Neural cell (in vitro differentiated cells): Measurements from ENCODE around the gene SGSM1. TPM values are rescaled to one million over a fixed set of nuclear protein-coding genes. Genes with fewer than 3 reads are reported as not detected.

ENCODE experiments used
- H2AFZ ChIP-seq: fragments of 200-600, 300-800 bp; sonication (generic), shearing (Covaris generic); 2 replicates; pipeline ENCODE4 v1.6.0; 2014; ENCODE audit warnings: low read depth, mild to moderate bottlenecking, antibody characterized with exemption, low read length, moderate library complexity
- H3F3A ChIP-seq: fragments of 200-600 bp; shearing (Covaris generic); 2 replicates; pipeline ENCODE4 v1.6.1; 2016; ENCODE audit warnings: mild to moderate bottlenecking, moderate library complexity, mixed read lengths, antibody characterized with exemption, low read length; ENCODE audit not compliant: insufficient read depth, poor library complexity, severe bottlenecking
- H3K27ac ChIP-seq: fragments of 200-600, 300-800 bp; sonication (generic), shearing (Covaris generic); 2 replicates; pipeline ENCODE4 v1.5.1; 2014; ENCODE audit warnings: mild to moderate bottlenecking, low read length, moderate library complexity
- H3K27me3 ChIP-seq: fragments of 300-800, 200-600 bp; sonication (generic), shearing (Covaris generic); 2 replicates; pipeline ENCODE4 v1.6.0; 2014; ENCODE audit warnings: mild to moderate bottlenecking, low read depth, low read length, moderate library complexity; ENCODE audit not compliant: insufficient read depth
- H3K36me3 ChIP-seq: fragments of 300-800, 200-600 bp; sonication (generic), shearing (Covaris generic); 2 replicates; pipeline ENCODE4 v1.5.1; 2014; ENCODE audit warnings: mild to moderate bottlenecking, antibody characterized with exemption, low read length, moderate library complexity; ENCODE audit not compliant: insufficient read depth
- H3K4me2 ChIP-seq: fragments of 300-800, 200-600 bp; sonication (generic), shearing (Covaris generic); 2 replicates; pipeline ENCODE4 v1.6.0; 2014; ENCODE audit warnings: mild to moderate bottlenecking, low read length
- H3K4me3 ChIP-seq: fragments of 300-800, 200-600 bp; sonication (generic), shearing (Covaris generic); 2 replicates; pipeline ENCODE4 v1.5.1; 2014; ENCODE audit warnings: mild to moderate bottlenecking, low read length, moderate library complexity
- H3K79me2 ChIP-seq: fragments of 200-600 bp; shearing (Covaris generic); replicated peaks from 2 replicates; pipeline ENCODE4 v1.6.0; 2014; ENCODE audit warnings: mild to moderate bottlenecking, low read length, moderate library complexity; ENCODE audit not compliant: insufficient read depth
- H3K9ac ChIP-seq: fragments of 300-800, 200-600 bp; sonication (generic), shearing (Covaris generic); 2 replicates; pipeline ENCODE4 v1.6.1; 2016; ENCODE audit warnings: mild to moderate bottlenecking, low read length, mixed read lengths
- H3K9me2 ChIP-seq: fragments of 200-600 bp; shearing (Covaris generic); 2 replicates; pipeline ENCODE4 v1.6.1; 2016; ENCODE audit warnings: mild to moderate bottlenecking, low read length, mixed read lengths; ENCODE audit not compliant: insufficient read depth
- H3K9me3 ChIP-seq: fragments of 200-600, 300-800 bp; sonication (generic), shearing (Covaris generic); 2 replicates; pipeline ENCODE4 v1.6.1; 2016; ENCODE audit warnings: mild to moderate bottlenecking, mixed run types, low read length, moderate library complexity, mixed read lengths
- H4K20me1 ChIP-seq: fragments of 200-600 bp; shearing (Covaris generic); 2 replicates; pipeline ENCODE4 v1.6.1; 2016; ENCODE audit warnings: mild to moderate bottlenecking, mixed run types; ENCODE audit not compliant: insufficient read depth
- CTCF ChIP-seq: fragments of 450-650 bp; IDR thresholded peaks from 2 replicates; pipeline ENCODE4 v1.5.1; 2014; ENCODE audit warnings: antibody characterized with exemption, mild to moderate bottlenecking, moderate library complexity; ENCODE audit not compliant: poor library complexity, severe bottlenecking
- EP300 ChIP-seq: fragments of 450-650 bp; conservative IDR thresholded peaks from 2 replicates; pipeline ENCODE4 v1.6.1; 2014; ENCODE audit warnings: antibody characterized with exemption, mild to moderate bottlenecking, moderate library complexity; ENCODE audit not compliant: poor library complexity, severe bottlenecking
- EZH2 ChIP-seq: fragments of 200-600, 300-800 bp; shearing (Covaris generic), sonication (generic); IDR thresholded peaks from 2 replicates; pipeline ENCODE4 v1.6.1; 2014; ENCODE audit warnings: antibody characterized with exemption, low read length, borderline replicate concordance, mild to moderate bottlenecking; ENCODE audit not compliant: insufficient read depth, poor library complexity, severe bottlenecking
- MXI1 ChIP-seq: fragments of 450-650 bp; conservative IDR thresholded peaks from 2 replicates; pipeline ENCODE4 v1.6.1; 2014; ENCODE audit warnings: antibody characterized with exemption, mild to moderate bottlenecking; ENCODE audit not compliant: poor library complexity, severe bottlenecking
- POLR2AphosphoS5 ChIP-seq: IDR thresholded peaks from 2 replicates; pipeline ENCODE4 v1.6.1; 2012
- RAD21 ChIP-seq: fragments of 450-650 bp; conservative IDR thresholded peaks from 2 replicates; pipeline ENCODE4 v1.6.1; 2014; ENCODE audit warnings: antibody characterized with exemption, mild to moderate bottlenecking, moderate library complexity
- REST ChIP-seq: IDR thresholded peaks from 2 replicates; pipeline ENCODE4 v1.6.1; 2012; ENCODE audit warnings: borderline replicate concordance
- SMC3 ChIP-seq: fragments of 450-650 bp; conservative IDR thresholded peaks from 2 replicates; pipeline ENCODE4 v1.6.1; 2014; ENCODE audit warnings: antibody characterized with exemption, mild to moderate bottlenecking, moderate library complexity; ENCODE audit not compliant: poor library complexity
- TAF1 ChIP-seq: IDR thresholded peaks from 2 replicates; pipeline ENCODE4 v1.6.1; 2012; ENCODE audit warnings: low read depth
- polyA plus RNA-seq: library from polyadenylated mRNA; depleted of rRNA; stranded (reverse); fragments of >200 nt; gene quantifications from 2 replicates; pipeline ENCODE4 v1.2.3, GENCODE V29; 2014

Gene SGSM1
- polyA plus RNA-seq, 1 donor from 2014 or later, result 7.5 TPM

- H3K4me3 ChIP-seq, result no peak overlapping the region
- no peak overlapping the region for H3K27ac ChIP-seq
- no peaks in the 10 kb centered on the region for H3K79me2 ChIP-seq
- H2AFZ ChIP-seq, result no peak overlapping the region
- no peaks in the 10 kb centered on the region for H3F3A ChIP-seq
- no peak overlapping the region for H3K9ac ChIP-seq
- H3K27me3 ChIP-seq, result no peaks in the 10 kb centered on the region
- H3K9me3 ChIP-seq, result no peaks in the 10 kb centered on the region
- peaks cover 5% of the 10 kb centered on the region for H3K36me3 ChIP-seq
- TF ChIP-seq EP300, result no peak
- TF ChIP-seq CTCF, result no peak
- no peak for TF ChIP-seq RAD21
- TF ChIP-seq TAF1, result no peak
- TF ChIP-seq REST, result no peak
- TF ChIP-seq EZH2, result no peak
- no peak for TF ChIP-seq SMC3
- TF ChIP-seq MXI1, result no peak
- no peak for TF ChIP-seq POLR2AphosphoS5
- no peak overlapping the region for H3K4me2 ChIP-seq
- no peaks in the 10 kb centered on the region for H4K20me1 ChIP-seq
- no peaks in the 10 kb centered on the region for H3K9me2 ChIP-seq
Observed at GRCh38 chr22:24878969-24879368, 73.0 kb downstream of the SGSM1 start.

- Histone ChIP-seq H4K20me1 (no peaks in the 10 kb centered on the region), H3K9me2 (no peaks in the 10 kb centered on the region), H3K27me3 (no peaks in the 10 kb centered on the region), H3K9me3 (no peaks in the 10 kb centered on the region), H3K4me3 (no peak overlapping the region), H3K4me2 (no peak overlapping the region), H3K79me2 (no peaks in the 10 kb centered on the region), H3K27ac (no peak overlapping the region), H3F3A (no peaks in the 10 kb centered on the region), H2AFZ (no peak overlapping the region), H3K9ac (no peak overlapping the region), H3K36me3 (no peaks in the 10 kb centered on the region)
- TF ChIP-seq POLR2AphosphoS5 (no peak), MXI1 (no peak), RAD21 (no peak), EZH2 (no peak), TAF1 (no peak), SMC3 (no peak), CTCF (no peak), REST (no peak), EP300 (no peak)
Observed at GRCh38 chr22:24883432-24883831, 77.4 kb downstream of the SGSM1 start.
